CD4-positive, alpha-beta T cell treated with Interleukin-17A for 4 hours (primary cell): ENCODE measurements around the gene SARDH.

Experiments used
- DNase-seq: peaks from one replicate; pipeline ENCODE4 v3.0.0-alpha.2; 2020; ENCODE audit warnings: mixed read lengths

The SARDH gene

GRCh38 chr9:133661846-133662540 lies 76.2 kb downstream of the SARDH start:
- DNase-seq: no peak

DNA sequence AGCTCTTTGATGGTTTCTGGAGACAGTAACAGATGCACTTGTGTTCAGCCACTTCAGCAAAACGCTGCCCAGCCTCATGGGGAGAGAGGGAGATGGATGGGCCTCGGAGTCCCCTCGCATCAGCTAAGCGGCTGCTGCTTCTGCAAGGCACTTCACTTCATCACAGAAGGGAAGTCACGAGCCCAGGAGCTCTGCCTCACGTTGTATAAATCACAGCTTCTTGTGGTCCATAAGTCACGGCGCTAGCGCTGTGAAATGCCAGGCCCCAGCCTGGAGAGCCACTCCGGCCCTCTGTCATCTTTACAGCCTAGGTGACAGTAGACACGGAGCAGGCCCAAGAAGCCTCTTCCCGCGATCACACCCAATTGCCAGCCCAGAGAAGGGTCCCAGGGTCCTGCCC lies 78.6 kb downstream of the SARDH start:
- DNase-seq: no peak

- DNase-seq: peak; percentile 45
Observed at GRCh38 chr9:133658442-133659431, 79.4 kb downstream of the SARDH start.

DNA sequence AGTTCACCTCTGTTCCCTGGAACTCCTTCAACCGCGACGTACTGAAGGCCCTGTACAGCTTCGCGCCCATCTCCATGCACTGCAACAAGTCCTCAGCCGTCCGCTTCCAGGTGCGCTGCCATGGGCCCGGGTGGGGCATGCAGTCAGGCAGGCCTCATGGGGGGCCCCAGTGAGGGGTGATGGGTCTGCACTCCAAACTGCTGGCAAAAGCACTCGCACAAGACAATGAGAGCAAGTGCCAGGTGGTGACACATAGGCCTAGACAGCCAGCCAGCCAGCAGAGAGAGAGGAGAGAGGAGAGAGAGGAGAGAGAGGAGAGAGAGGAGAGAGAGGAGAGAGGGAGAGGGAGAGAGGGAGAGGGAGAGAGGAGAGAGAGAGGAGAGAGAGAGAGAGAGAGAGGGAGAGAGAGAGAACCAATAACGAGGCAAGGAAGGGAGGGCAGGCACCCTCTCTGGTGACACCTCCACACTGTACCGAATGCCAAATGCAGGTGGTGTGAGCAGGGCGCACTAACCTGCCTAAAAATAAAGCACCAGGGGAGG lies 81.0 kb downstream of the SARDH start:
- DNase-seq: peak; percentile 38

DNA sequence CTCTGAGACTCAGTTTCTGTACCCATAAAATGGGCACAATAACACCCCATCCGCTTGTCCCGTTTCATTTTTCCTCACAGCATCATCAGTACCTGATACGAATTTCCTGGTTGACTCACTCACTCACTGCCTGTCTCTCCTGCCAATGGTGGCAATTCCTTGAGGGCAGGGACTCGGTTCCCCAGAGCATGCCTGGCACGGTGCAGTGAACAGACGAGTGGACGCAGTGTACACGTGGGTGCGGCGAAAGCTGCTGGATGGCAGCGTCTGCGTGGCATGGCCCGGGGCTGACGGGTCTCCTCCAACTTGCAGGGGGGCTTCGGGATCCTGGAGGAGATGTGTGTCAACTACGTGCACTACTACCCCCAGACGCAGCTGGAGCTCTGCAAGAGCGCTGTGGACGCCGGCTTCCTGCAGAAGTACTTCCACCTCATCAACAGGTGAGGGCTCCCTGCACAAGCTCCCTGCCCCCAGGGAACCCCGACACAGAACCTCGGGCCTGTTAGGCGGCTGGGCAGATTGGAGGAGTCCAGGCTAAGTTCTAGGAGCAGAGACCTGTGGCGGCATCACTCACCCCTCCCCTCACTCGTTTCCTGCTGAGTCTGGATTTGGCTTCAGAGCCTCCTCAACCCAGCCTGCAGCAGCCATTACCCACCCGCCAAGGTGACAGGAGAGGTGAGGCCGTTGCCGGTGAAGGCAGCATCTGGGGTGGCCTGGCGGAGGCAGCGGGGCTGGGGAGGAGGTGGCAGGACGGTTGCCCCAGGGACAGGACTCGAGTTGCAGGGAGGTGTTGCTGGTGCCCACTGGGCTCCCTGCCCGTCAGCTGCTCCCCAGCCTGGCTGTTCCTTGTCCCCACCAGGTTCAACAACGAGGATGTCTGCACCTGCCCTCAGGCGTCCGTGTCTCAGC lies 81.7 kb downstream of the SARDH start:
- DNase-seq: peak; percentile 77

DNA sequence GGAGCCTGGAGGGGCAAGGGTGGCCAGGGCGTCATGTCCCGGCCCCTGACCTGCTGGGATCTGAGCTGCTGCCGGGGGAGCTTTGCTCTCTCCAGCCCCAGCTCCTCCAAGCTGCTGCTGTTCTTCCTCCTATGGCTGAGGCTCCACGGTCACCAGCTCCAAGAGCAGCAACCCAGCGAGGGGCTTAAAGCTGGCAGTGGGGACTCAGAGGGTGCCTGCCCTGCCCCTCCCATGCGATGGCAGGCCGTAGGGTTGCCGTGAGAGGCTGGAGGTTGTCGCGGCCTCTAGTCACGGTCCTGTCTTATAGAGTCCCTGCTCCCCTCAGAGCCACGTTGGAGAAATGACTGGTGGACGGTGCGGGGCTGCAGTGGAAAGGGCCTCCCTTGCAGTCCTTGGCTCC lies 82.5 kb downstream of the SARDH start:
- no peak for DNase-seq

GRCh38 chr9:133654736-133655657 lies 83.2 kb downstream of the SARDH start:
- no peak for DNase-seq

DNA sequence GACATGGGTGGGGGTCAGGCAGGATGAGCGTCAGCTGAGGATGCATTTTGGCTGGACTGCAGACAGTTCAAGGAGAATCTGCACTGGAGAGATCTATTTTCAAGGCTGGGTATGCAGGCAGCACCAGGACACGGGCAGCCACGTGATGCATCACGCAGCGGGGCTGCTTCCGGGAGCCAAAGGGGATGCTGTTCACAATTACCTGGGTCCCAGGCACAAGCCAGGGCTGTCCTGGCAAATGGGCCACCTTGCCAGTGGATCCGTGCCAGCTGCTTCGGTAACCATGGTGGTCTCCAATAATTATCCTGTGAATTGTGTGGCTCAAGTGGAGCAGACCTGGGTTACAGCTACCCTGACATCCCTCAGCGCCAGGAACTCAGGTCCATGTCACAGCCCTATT lies 84.5 kb downstream of the SARDH start:
- no peak for DNase-seq

DNA sequence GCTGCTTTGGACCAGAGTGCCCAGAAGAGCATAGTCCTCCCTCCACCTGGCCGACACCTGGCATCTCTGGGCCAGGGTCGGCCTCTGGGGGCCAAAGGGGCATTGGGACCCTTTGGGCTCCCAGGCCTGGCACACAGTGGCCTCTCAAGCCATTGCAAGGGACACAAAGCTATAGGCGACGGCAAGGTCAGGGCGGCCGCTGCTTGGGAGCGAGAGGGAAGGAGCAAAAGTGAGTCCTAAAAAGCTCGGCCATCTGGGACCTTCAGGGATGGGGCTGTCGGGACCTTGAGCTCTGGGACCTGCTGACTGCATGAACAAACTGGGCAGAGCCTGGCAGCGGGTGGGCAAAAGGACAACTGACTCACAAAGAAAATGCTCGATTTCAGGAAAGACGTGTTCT lies 88.1 kb downstream of the SARDH start:
- no peak for DNase-seq

DNA sequence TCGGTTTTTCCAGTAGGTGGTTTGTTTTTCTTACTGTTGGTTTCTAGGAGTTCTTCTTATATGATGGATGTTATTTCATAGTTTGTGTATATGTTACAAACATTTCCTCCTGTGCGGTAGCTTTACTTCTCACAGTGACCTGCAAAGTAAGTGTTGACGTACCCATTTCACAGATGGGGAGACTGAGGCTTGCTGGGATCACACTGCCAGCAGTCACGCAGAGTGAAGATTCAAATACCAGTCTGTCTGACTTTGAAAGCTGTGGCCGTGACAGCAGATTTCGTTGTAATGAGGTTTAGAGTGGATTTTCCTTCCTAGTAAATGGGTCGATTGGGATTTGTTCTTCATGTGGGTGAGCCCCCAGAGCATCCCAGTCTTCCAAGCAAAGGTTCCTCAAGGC lies 89.0 kb downstream of the SARDH start:
- DNase-seq: no peak

GRCh38 chr9:133647765-133648469 lies 90.2 kb downstream of the SARDH start:
- no peak for DNase-seq

- no peak for DNase-seq
Observed at GRCh38 chr9:133647148-133647547, 91.0 kb downstream of the SARDH start.

- no peak for DNase-seq
Observed at GRCh38 chr9:133645021-133645765, 93.0 kb downstream of the SARDH start.

- DNase-seq: no peak
Observed at GRCh38 chr9:133643978-133644760, 94.0 kb downstream of the SARDH start.

GRCh38 chr9:133643362-133643755 lies 94.8 kb downstream of the SARDH start:
- no peak for DNase-seq

DNA sequence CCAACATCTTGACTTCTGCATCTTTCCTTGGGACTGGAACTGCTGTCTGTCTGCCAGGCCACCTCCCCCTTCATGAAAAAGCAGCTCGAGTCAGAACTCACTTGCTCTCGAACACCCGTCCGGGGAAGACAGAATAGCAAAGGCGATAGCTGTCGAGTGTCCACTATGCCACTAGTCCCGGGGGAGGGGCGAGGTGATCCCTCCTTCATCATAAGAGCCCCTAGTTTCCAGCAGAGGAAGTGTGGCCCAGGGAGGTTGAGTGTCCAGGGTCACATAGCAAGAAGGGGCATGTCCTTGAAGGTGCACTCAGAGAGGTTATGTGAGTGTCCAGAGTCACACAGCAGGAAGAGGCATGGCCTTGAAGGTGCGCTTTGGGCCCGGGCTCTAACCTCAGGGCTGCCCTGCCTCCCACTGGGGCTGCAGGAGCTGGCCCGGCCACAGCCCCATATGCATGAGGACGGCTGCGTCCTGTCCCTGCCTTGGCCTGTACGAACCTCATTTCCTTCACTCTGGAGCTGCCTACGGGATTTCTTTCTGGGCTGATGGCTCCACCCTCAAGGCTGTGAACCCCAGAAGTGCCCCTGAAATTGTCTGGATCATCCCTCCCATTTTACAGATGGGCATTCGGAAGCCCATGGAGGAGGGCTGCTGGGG lies 95.3 kb downstream of the SARDH start:
- DNase-seq: no peak

GRCh38 chr9:133641861-133642595 lies 96.1 kb downstream of the SARDH start:
- DNase-seq: no peak

DNA sequence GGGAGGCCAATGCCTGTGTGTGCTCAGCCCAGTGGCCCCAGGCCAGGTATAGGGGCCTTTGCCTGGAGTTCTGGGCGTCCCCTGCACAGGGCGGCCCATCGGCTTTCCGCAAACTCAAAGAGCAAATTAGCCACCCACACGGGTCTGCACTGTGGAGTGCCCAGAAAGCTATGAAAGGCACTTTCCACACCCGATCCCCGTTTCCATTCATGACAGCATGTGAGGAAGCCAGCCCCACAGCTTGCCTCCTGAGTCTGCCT lies 96.8 kb downstream of the SARDH start:
- no peak for DNase-seq
